Naive thymus-derived CD4-positive, alpha-beta T cell (primary cell): ENCODE results near the gene KIAA0930. TPM values are rescaled to one million over a fixed set of nuclear protein-coding genes. Genes with fewer than 3 reads are reported as not detected.

Experiments used
- ATAC-seq: fragments of 150-1000 bp; cut with Tn5 transposase; 2 replicates; pipeline ENCODE4 v1.10.0; 2021; ENCODE audit warnings: mild to moderate bottlenecking, moderate library complexity
- CTCF ChIA-PET: fragments of 350-600 bp; sonication (Branson Sonifier 250); formaldehyde crosslinking; loops from one replicate; lab custom pipeline; 2021; ENCODE audit warnings: antibody characterized with exemption; lab: Charles Lee
- POLR2A ChIA-PET: fragments of 350-600 bp; sonication (Branson Sonifier 250); formaldehyde crosslinking; loops from one replicate; lab custom pipeline; 2021; ENCODE audit warnings: antibody characterized with exemption, inconsistent platforms; lab: Charles Lee
- DNase-seq, 9 donors: peaks; one replicate each; pipeline versions ENCODE4 v3.0.0 to v3.0.0-alpha.2; 2020 to 2022; ENCODE audit warnings: mixed read lengths in 1 of 9
- H3K27ac ChIP-seq: one replicate; pipeline ENCODE4 v1.7.0; 2013; ENCODE audit warnings: mild to moderate bottlenecking, low read depth, low read length, moderate library complexity
- H3K27me3 ChIP-seq, 2 donors: one replicate each; pipeline ENCODE4 v1.7.0; 2013; ENCODE audit warnings: low read length in 2 of 2, mild to moderate bottlenecking in 2 of 2, moderate library complexity in 2 of 2; ENCODE audit not compliant: control insufficient read depth in 2 of 2, insufficient read depth in 2 of 2
- H3K36me3 ChIP-seq, 3 experiments: 1 replicate in 2 of 3; 2 replicates in 1 of 3; pipeline ENCODE4 v1.7.0; 2013; ENCODE audit warnings: low read length in 3 of 3, mild to moderate bottlenecking in 3 of 3, moderate library complexity in 1 of 3; ENCODE audit not compliant: insufficient read depth in 3 of 3, control insufficient read depth in 2 of 3
- H3K4me1 ChIP-seq, 2 donors: one replicate each; pipeline ENCODE4 v1.7.0; 2013; ENCODE audit warnings: low read length in 2 of 2, mild to moderate bottlenecking in 2 of 2, moderate library complexity in 1 of 2; ENCODE audit not compliant: control insufficient read depth in 2 of 2, insufficient read depth in 2 of 2
- H3K4me3 ChIP-seq: 2 replicates; pipeline ENCODE4 v1.7.0; 2013; ENCODE audit warnings: mild to moderate bottlenecking, low read length
- H3K9me3 ChIP-seq, 3 experiments: 1 replicate in 2 of 3; 2 replicates in 1 of 3; pipeline ENCODE4 v1.7.0; 2013; ENCODE audit warnings: low read length in 3 of 3; ENCODE audit not compliant: control insufficient read depth in 2 of 3
- H3K27ac Mint-ChIP-seq, 9 donors: one replicate each; pipeline ENCODE4 v1.8.0; 2020 to 2022; ENCODE audit warnings: mixed read lengths in 9 of 9, mild to moderate bottlenecking in 8 of 9, moderate library complexity in 5 of 9, inconsistent platforms in 2 of 9
- H3K27me3 Mint-ChIP-seq, 5 donors: one replicate each; pipeline ENCODE4 v1.8.0; 2021 to 2022; ENCODE audit warnings: mixed read lengths in 5 of 5, mild to moderate bottlenecking in 1 of 5
- H3K36me3 Mint-ChIP-seq, 5 donors: one replicate each; pipeline ENCODE4 v1.8.0; 2020 to 2022; ENCODE audit warnings: mixed read lengths in 5 of 5, mild to moderate bottlenecking in 3 of 5, inconsistent platforms in 1 of 5
- H3K4me1 Mint-ChIP-seq, 7 donors: one replicate each; pipeline ENCODE4 v1.8.0; 2020 to 2022; ENCODE audit warnings: mixed read lengths in 7 of 7, mild to moderate bottlenecking in 3 of 7, inconsistent platforms in 1 of 7
- H3K4me3 Mint-ChIP-seq, 10 donors: one replicate each; pipeline ENCODE4 v1.8.0; 2020 to 2022; ENCODE audit warnings: mild to moderate bottlenecking in 10 of 10, mixed read lengths in 10 of 10, moderate library complexity in 6 of 10, inconsistent platforms in 2 of 10
- H3K9me3 Mint-ChIP-seq, 11 donors: one replicate each; pipeline ENCODE4 v1.8.0; 2020 to 2022; ENCODE audit warnings: mixed read lengths in 11 of 11, mild to moderate bottlenecking in 4 of 11, inconsistent platforms in 1 of 11, moderate library complexity in 1 of 11
- intact Hi-C, 2 donors: fragments of 100-400 bp; cut with micrococcal nuclease; formaldehyde crosslinking; loops; one replicate each; pipeline ENCODE4 v1.15.1; 2023
- polyA plus RNA-seq, 2 donors: library from polyadenylated mRNA; unstranded; fragments of 300-500 nt; fragmentation: Illumina TruSeq; gene quantifications; one replicate each; pipeline ENCODE4 v1.2.3, GENCODE V29; 2021
- total RNA-seq, 6 experiments: library from RNA in 5 of 6; stranded (reverse) in 5 of 6; gene quantifications; 1 replicate in 5 of 6; 2 replicates in 1 of 6; pipeline ENCODE4 v1.2.3 and lab custom pipeline; 2021 to 2026

KIAA0930 gene
- total and polyA plus RNA-seq, 7 experiments from 2014 or later: 2.3 to 58.2 (median 21.6) TPM

DNA sequence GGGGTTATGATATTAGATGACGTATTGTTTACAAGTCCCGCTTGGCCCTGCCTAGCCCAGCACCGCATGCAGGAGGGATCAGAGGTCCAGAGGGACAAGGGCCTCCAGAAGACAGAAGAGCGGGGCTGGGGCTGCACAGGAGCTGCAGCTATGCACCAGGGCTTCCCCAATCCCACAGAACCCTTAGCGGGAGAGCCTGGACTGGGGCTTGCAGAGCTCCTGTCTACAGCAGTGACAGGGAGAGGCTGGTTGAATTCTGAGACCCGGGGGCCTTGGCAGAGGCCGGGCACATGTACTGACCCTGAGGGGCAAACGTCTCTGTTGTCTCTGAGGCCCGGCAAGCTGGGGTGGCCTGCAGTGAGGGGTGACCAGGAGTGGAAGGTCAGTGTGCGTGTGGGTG, 6.9 kb downstream of the KIAA0930 start:
- DNase-seq: no peak
- ATAC-seq: no peak
- CTCF ChIA-PET: no interaction called here
- peaks cover 7 to 32% (median 26%) of the 10 kb centered on the region in 7 donors for H3K4me1 Mint-ChIP-seq
- H3K4me3 Mint-ChIP-seq: no peak overlapping the region
- Histone ChIP-seq H3K27ac (no peak overlapping the region), H3K9me3 (no peaks in the 10 kb centered on the region), H3K36me3 (no peaks in the 10 kb centered on the region), H3K4me3 (no peak overlapping the region), H3K27me3 (no peaks in the 10 kb centered on the region), H3K4me1 (peaks cover 0 to 7% of the 10 kb centered on the region in 2 donors)
- H3K27me3 Mint-ChIP-seq: no peaks in the 10 kb centered on the region
- intact Hi-C loops: no loop called here
- peaks cover 0 to 13% (median 1%) of the 10 kb centered on the region in 5 donors for H3K36me3 Mint-ChIP-seq
- H3K9me3 Mint-ChIP-seq: no peaks in the 10 kb centered on the region
- POLR2A ChIA-PET: interaction anchor here (0.7 kb wide), 1 partner anchor 53 kb away, joined by 3 read pairs; no protein-coding TSS in a partner anchor
- H3K27ac Mint-ChIP-seq: no peak overlapping the region

DNA sequence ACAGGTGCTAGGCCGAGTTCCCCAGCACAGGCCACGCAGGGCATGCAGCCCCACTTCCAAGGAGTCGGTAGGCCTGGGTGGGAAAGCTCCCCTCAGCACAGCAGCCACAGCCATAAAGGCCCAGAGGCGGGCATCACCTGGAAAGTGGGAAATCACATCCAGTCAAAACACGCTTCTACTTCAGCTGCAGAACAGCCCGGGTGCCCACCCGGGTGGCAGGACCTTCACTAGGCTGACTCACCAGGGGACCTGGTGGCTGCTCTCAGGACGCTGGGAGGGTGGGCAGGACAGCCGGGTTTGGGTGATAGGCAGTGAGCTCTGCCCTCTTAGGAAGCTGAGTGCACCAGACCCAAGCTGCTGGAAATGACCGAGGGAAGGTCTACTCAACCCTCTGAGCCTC, 7.3 kb downstream of the KIAA0930 start:
- no peak for ATAC-seq

DNA sequence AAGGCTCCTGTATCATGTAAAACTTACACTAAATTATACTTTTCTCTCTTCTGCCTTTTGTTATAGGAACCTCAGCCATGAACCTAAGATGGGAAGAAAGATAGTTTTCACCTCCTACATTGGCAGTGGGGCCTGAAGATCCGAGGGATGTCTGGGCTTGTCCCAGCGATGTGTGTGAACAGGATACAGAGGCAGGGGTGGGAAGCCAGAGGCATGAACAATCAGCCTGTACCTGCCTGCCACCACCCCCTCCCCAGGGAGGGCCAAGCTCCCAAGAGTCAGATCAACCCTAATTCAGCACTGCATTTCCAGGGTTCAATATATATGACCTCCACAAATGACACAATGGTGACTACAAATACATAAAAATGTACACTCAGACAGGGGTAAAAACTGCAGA, 9.4 kb downstream of the KIAA0930 start:
- H3K27ac Mint-ChIP-seq: no peak overlapping the region
- no peaks in the 10 kb centered on the region for H3K9me3 Mint-ChIP-seq
- ChIA-PET CTCF (no interaction called here), POLR2A (no interaction called here)
- intact Hi-C loops: no loop called here
- ATAC-seq (no peak), DNase-seq (no peak)
- Histone ChIP-seq H3K4me1 (peaks cover 0 to 7% of the 10 kb centered on the region in 2 donors), H3K4me3 (no peak overlapping the region), H3K9me3 (no peaks in the 10 kb centered on the region), H3K27ac (no peak overlapping the region), H3K36me3 (no peaks in the 10 kb centered on the region), H3K27me3 (no peaks in the 10 kb centered on the region)
- no peak overlapping the region for H3K4me3 Mint-ChIP-seq
- peaks cover 2 to 36% (median 15%) of the 10 kb centered on the region in 7 donors for H3K4me1 Mint-ChIP-seq
- peaks cover 0 to 6% (median 0%) of the 10 kb centered on the region in 5 donors for H3K36me3 Mint-ChIP-seq
- H3K27me3 Mint-ChIP-seq: no peaks in the 10 kb centered on the region

More for the DNA sequence above, 7.3 kb downstream of the KIAA0930 start:
- peaks cover 0 to 7% of the 10 kb centered on the region in 2 donors for H3K4me1 ChIP-seq
- Mint-ChIP-seq H3K4me1 (peaks cover 3 to 28% (median 23%) of the 10 kb centered on the region in 7 donors), H3K27me3 (no peaks in the 10 kb centered on the region), H3K4me3 (no peak overlapping the region), H3K9me3 (no peaks in the 10 kb centered on the region), H3K36me3 (peaks cover 0 to 13% (median under 1%) of the 10 kb centered on the region in 5 donors), H3K27ac (no peak overlapping the region)
- POLR2A ChIA-PET: interaction anchor here (0.7 kb wide), 1 partner anchor 52 kb away, joined by 3 read pairs; no protein-coding TSS in a partner anchor
- H3K4me3 ChIP-seq: no peak overlapping the region
- H3K27ac ChIP-seq: no peak overlapping the region
- H3K27me3 ChIP-seq: no peaks in the 10 kb centered on the region
- intact Hi-C loops: no loop called here
- CTCF ChIA-PET: no interaction called here
- DNase-seq: no peak
- H3K36me3 ChIP-seq: no peaks in the 10 kb centered on the region
- H3K9me3 ChIP-seq: no peaks in the 10 kb centered on the region

DNA sequence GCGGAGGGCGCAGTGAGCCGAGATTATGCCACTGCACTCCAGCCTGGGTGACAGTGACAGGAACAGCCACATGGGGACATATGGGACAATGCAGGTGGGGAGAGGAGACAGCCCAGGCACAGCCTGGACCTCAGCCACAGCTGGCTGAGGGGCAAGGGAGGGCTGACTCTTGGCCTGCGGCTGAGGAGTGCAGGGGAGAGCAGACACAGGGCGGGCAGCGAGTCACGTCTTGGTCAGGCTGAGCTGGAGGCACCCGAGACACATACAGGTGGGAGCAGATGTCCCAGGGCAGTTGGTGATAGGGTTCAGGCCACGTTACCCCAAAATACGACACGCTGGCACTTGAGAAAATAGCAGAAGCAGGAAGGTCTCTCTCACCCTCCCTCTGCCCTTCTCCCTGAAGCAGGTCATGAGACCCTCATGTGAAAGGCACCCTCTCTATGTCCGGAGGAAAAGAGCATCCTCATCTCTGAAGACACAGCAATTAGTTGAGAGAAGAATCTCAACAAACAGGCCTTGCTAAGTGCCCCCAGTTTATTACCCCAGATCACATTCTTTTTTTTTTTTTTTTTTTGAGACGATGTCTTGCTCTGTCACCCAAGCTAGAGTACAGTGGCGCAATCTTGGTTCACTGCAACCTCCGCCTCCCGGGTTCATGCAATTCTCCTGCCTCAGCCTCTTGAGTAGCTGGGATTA, 10.5 kb downstream of the KIAA0930 start:
- H3K9me3 Mint-ChIP-seq: no peaks in the 10 kb centered on the region
- ATAC-seq: no peak

DNA sequence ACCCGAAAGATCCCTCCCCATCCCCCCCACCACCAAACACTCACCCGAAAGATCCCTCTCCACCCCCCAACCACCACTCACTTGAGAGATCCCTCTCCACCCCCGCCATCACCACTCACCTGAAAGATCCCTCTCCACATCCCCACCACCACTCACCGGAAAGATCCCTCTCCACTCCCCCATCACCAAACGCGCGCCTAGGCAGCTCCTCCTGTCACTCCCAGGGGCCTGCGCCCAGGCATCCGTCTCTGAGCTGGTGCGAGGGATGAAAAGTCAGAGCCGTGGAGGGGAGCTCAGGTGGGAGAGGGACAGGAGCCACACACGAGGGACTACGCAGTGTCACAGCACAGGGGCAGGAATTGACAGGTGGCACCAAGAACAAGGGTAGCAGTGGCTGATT, 11.5 kb downstream of the KIAA0930 start:
- Histone ChIP-seq H3K9me3 (no peaks in the 10 kb centered on the region), H3K27ac (no peak overlapping the region), H3K4me3 (no peak overlapping the region), H3K36me3 (no peaks in the 10 kb centered on the region), H3K4me1 (no peaks in the 10 kb centered on the region), H3K27me3 (no peaks in the 10 kb centered on the region)
- ATAC-seq: no peak
- CTCF ChIA-PET: no interaction called here
- no peak overlapping the region for H3K4me3 Mint-ChIP-seq
- intact Hi-C loops: no loop called here
- H3K4me1 Mint-ChIP-seq: peaks cover 2 to 35% (median 13%) of the 10 kb centered on the region in 7 donors
- no peaks in the 10 kb centered on the region for H3K9me3 Mint-ChIP-seq
- DNase-seq: no peak
- no peak overlapping the region for H3K27ac Mint-ChIP-seq
- POLR2A ChIA-PET: no interaction called here
- H3K27me3 Mint-ChIP-seq: no peaks in the 10 kb centered on the region
- peaks cover 0 to 6% (median 0%) of the 10 kb centered on the region in 5 donors for H3K36me3 Mint-ChIP-seq

More for the DNA sequence above, 10.5 kb downstream of the KIAA0930 start:
- Histone ChIP-seq H3K4me3 (no peak overlapping the region), H3K27me3 (no peaks in the 10 kb centered on the region), H3K36me3 (no peaks in the 10 kb centered on the region), H3K4me1 (no peaks in the 10 kb centered on the region), H3K9me3 (no peaks in the 10 kb centered on the region), H3K27ac (no peak overlapping the region)
- H3K36me3 Mint-ChIP-seq: peaks cover 0 to 6% (median 0%) of the 10 kb centered on the region in 5 donors
- DNase-seq: no peak
- ChIA-PET CTCF (no interaction called here), POLR2A (no interaction called here)
- intact Hi-C loops: no loop called here
- H3K4me3 Mint-ChIP-seq: no peak overlapping the region
- peak overlapping the region in 1 of 9 donors; percentile 21 for H3K27ac Mint-ChIP-seq
- peaks cover 2 to 30% (median 9%) of the 10 kb centered on the region in 7 donors for H3K4me1 Mint-ChIP-seq
- no peaks in the 10 kb centered on the region for H3K27me3 Mint-ChIP-seq

DNA sequence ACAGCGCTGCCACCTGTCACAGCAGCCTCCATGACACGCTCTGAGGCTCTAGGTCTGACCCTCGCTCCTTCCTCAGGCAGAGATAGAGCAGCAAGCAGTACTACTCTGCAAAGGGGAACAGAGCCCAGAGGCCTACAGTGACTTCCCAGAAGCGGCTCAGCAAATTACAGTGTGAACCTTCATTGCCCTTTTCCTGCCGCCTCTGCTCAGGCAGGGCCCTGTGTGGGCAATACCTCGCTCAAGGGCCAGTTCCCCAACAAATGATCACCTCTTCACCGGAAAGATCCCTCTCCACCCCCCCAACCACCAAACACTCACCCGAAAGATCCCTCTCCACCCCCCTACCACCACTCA, 12.3 kb downstream of the KIAA0930 start:
- ChIA-PET CTCF (no interaction called here), POLR2A (no interaction called here)
- no peaks in the 10 kb centered on the region for H3K9me3 ChIP-seq
- H3K9me3 Mint-ChIP-seq: no peaks in the 10 kb centered on the region
- H3K36me3 Mint-ChIP-seq: peaks cover 0 to 6% (median 0%) of the 10 kb centered on the region in 5 donors
- no peak overlapping the region for H3K27ac ChIP-seq
- H3K27ac Mint-ChIP-seq: no peak overlapping the region
- no peaks in the 10 kb centered on the region for H3K4me1 ChIP-seq
- H3K4me1 Mint-ChIP-seq: peaks cover 2 to 36% (median 18%) of the 10 kb centered on the region in 7 donors
- no peak overlapping the region for H3K4me3 ChIP-seq
- H3K36me3 ChIP-seq: no peaks in the 10 kb centered on the region
- H3K4me3 Mint-ChIP-seq: no peak overlapping the region
- DNase-seq (no peak), ATAC-seq (peak; percentile 41)
- intact Hi-C loops: no loop called here
- H3K27me3 Mint-ChIP-seq: no peaks in the 10 kb centered on the region
- no peaks in the 10 kb centered on the region for H3K27me3 ChIP-seq
